Endometrial microvascular endothelial cells (primary cell): ENCODE results near the gene RAB11FIP4. TPM values are rescaled to one million over a fixed set of nuclear protein-coding genes. Genes with fewer than 3 reads are reported as not detected.
"Not testable (repeated sequence)": the region's sequence is repeated elsewhere in the genome, so short reads cannot be mapped to it uniquely, and the experiment has no call there.

Experiments used
- in situ Hi-C: cut with HindIII; loops from 2 replicates; pipeline ENCODE4 v1.10.0; 2017; ENCODE audit warnings: low sequenced_read_pairs, low pct_unique_long_range_greater_than_20kb; ENCODE audit errors: inconsistent ontology term
- total RNA-seq: library from RNA; depleted of rRNA; stranded (reverse); fragments of >200 nt; gene quantifications from one replicate; pipeline ENCODE4 v1.2.3, GENCODE V29; 2015; ENCODE audit errors: inconsistent ontology term

Gene RAB11FIP4
- not detected for total RNA-seq

DNA sequence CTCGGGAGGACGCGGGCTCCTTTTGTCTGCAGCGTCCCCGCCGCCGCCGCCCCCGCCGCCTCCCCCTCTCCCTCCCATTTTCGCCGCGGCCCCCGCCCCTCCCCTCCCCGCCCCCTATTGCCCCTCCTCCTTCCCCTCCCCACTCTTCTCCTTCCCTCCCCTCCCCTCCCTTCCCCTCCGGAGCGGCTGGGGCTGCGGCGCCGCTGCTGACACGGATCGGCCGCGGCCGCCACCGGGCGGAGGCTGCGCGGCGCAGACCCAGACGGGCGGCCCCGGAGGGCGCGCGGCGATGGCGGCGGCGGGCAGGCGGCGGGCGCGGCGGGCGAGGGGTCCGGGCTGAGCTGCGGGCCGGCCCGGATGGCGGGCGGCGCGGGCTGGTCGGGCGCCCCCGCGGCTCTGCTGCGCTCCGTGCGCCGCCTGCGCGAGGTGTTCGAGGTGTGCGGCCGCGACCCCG, at the start of gene RAB11FIP4:
Gene RAB11FIP4 (plus strand): TSS at position 180 of the 454 bp plus-strand sequence. CDS start 178 bp downstream, at position 358.
- in situ Hi-C loops = no loop called here

- in situ Hi-C loops = not testable (repeated sequence)
These were observed 46.2 kb upstream of the RAB11FIP4 start for GRCh38 chr17:31345191-31345747.

DNA sequence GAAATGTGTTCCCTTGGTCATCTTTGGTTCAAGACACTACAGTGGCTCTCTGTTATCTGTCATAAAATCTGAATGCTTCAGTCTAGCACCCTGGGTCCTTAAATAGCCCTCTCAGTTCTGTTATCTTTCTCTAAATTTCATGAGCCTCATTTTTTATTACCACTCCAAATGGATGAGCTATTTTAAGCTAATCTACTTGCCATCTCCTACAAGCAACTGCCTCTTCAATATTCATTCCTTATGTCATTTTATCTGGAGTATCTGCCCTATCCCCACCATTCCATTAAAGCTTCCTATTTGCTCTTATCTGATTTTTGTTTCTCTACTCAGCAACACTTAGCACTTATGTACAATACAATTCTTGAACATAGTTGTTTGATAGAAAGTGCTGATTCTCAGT, 42.0 kb upstream of the RAB11FIP4 start:
- in situ Hi-C loops = no loop called here

DNA sequence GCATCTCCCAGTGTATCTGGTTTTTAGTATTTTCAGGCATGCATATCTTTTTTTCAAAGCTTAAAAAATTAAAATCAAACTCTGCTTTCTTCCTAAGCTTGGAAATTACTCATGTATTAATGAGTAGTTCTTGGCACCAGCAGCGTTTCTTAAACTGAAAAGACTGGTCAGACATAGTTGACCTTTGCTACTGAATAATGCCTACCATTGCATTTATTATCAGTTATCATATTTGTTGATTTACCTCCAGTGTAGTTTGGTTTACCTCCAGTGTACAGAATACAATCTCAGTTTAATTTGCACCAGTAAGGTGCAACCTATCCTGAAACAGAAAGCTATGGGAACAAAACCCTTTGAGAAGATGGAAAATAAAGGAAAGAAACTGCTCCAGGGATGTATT, 35.5 kb upstream of the RAB11FIP4 start:
- in situ Hi-C loops = no loop called here

GRCh38 chr17:31357091-31357490, 34.4 kb upstream of the RAB11FIP4 start:
- in situ Hi-C loops = no loop called here

DNA sequence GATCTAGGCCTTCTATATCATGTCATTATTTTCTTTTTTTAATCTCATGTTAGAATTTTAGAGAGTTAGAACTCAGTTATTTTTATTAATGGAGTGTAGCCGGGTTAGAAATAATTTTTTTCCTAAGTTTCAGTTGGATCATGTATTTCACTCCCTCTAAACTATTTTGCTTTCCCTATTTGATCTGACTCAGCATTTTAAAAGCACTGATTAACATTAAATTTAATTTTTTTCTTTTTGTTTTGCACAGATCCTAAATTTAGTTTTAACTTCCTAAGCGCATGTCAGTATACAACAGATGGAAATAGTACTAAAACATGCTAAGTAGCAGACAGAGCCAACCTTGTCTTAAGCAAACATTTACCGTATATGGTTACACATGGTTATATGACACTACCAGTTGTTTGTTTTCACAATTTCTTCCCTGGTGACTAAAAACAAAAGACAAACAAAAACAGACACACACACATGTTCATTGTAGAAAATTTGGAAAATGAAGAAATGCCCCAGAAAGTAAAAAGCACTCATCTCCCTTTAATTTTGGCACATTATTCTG, 33.6 kb upstream of the RAB11FIP4 start:
- in situ Hi-C loops = no loop called here

DNA sequence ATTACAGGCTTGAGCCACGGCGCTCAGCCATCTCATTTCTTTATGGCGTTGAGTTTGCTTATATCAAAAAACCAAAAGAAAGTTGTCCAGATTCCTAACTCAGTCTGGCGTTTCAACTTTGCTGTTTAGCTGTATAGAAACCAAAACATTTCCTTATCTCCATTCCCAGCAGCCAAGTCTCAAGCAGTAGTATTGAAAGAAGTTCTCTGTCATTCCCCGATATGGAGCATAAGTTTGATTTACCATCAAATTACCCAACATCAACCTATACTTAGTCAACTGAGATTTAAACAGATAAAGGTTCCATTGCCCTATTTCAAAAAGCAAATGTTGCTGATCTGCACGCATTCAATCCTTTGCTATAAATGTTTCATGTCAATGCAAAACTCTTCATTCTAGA, 27.5 kb upstream of the RAB11FIP4 start:
- in situ Hi-C loops = no loop called here

GRCh38 chr17:31366088-31366487, 25.4 kb upstream of the RAB11FIP4 start:
- in situ Hi-C loops = no loop called here

DNA sequence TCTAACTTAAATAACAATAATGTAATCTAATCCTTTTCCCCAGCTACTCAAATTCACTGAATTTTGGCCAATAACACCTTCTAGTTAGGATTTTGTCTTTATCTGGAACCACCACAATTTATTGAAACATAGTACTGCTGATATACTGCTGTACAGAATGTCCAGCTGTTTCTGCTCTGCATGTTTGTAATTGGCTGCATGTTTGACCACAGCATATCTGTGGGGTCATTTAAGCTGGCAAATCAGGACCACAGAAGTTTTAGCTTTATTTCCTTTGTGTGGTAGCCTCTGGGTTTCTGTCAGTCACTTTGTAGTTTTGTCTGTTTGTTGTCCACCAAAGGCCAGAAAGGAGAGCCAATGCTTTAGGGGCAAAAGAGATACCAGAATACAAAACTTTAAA, 22.2 kb upstream of the RAB11FIP4 start:
- in situ Hi-C loops = no loop called here

GRCh38 chr17:31371511-31372097, 19.9 kb upstream of the RAB11FIP4 start:
- in situ Hi-C loops = no loop called here

GRCh38 chr17:31373150-31374093, 18.1 kb upstream of the RAB11FIP4 start:
- in situ Hi-C loops = no loop called here

DNA sequence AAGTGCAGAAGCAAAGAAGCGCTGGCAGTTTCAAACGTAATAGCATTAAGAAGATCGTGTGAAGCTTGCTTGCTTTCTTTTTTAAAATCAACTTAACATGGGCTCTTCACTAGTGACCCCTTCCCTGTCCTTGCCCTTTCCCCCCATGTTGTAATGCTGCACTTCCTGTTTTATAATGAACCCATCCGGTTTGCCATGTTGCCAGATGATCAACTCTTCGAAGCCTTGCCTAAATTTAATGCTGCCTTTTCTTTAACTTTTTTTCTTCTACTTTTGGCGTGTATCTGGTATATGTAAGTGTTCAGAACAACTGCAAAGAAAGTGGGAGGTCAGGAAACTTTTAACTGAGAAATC, 17.4 kb upstream of the RAB11FIP4 start:
- in situ Hi-C loops = no loop called here

DNA sequence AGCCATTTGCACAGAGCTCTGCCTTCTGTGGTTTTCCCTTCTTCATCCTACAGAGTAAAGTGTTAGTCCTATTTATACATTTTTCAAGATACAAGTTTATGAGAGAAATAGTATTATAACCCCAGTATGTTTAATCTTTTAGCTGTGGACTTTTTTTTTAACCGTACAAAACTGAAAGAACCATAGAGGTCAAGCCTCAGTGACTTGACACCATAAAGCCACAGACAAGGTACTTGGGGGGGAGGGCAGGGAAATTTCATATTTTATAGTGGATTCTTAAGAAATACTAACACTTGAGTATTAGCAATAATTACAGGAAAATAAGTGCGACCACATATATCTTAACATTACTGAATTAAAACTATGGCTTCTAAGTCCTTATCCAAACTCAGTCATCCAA, 17.0 kb upstream of the RAB11FIP4 start:
- in situ Hi-C loops = no loop called here

DNA sequence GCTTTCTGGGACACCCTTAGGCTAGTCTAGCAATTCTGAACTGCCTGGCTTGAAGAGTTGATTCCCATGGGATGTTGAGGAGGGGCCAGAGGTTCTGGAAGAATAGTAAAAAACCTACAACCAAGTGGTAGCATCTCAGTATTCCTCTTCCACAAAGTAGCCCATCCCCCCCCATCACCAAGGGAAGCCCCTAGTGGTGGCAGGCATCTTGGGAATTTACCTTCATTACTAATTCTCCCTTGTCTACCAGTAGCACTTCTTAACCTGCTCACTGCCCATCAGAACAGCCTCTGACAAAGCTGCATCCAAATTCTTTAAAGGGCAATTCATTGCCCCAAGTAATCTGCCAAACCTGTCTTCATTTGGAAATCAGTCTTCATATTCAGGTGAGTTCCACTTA, 12.8 kb upstream of the RAB11FIP4 start:
- in situ Hi-C loops = no loop called here

GRCh38 chr17:31379597-31380205, 11.8 kb upstream of the RAB11FIP4 start:
- in situ Hi-C loops = no loop called here

GRCh38 chr17:31381165-31381668, 10.3 kb upstream of the RAB11FIP4 start:
- in situ Hi-C loops = no loop called here

DNA sequence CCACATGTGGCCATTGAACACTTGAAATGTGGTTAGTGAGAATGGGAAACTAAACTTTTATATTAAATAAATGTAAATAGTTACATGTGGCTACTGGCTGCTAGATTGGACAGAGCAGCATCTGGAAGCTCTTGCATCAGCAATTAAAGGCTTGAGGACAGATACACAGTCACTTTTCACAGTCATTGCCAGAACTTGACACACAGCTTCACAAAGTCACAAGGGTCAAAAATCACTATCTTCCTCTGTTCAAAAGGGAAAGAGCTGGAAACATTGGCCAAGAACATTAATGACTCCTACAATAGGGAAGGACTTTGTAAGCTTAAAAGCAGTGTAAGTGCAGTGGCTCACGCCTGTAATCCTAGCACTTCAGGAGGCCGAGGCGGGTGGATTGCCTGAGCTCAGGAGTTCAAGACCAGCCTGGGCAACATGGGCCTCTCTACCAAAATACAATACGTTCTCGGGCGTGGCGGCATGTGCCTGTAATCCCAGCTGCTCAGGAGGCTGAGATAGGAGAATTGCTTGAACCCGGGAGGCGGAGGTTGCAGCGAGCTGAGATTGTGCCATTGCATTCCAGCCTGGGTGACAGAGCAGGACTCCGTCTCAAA, 8.7 kb upstream of the RAB11FIP4 start:
- in situ Hi-C loops = not testable (repeated sequence)

GRCh38 chr17:31383488-31383887, 8.0 kb upstream of the RAB11FIP4 start:
- in situ Hi-C loops = not testable (repeated sequence)
